ENCODE results near the gene GIPR. TPM values are rescaled to one million over a fixed set of nuclear protein-coding genes. Genes with fewer than 3 reads are reported as not detected.
"Not testable (repeated sequence)": the region's sequence is repeated elsewhere in the genome, so short reads cannot be mapped to it uniquely, and the experiment has no call there.

GIPR gene
- total and polyA plus RNA-seq, 3 donors from 2014 or later: 0.16 to 0.74 (median 0.50) TPM

- DNase-seq: peak; percentile 99
- TF ChIP-seq, protein P1, sequence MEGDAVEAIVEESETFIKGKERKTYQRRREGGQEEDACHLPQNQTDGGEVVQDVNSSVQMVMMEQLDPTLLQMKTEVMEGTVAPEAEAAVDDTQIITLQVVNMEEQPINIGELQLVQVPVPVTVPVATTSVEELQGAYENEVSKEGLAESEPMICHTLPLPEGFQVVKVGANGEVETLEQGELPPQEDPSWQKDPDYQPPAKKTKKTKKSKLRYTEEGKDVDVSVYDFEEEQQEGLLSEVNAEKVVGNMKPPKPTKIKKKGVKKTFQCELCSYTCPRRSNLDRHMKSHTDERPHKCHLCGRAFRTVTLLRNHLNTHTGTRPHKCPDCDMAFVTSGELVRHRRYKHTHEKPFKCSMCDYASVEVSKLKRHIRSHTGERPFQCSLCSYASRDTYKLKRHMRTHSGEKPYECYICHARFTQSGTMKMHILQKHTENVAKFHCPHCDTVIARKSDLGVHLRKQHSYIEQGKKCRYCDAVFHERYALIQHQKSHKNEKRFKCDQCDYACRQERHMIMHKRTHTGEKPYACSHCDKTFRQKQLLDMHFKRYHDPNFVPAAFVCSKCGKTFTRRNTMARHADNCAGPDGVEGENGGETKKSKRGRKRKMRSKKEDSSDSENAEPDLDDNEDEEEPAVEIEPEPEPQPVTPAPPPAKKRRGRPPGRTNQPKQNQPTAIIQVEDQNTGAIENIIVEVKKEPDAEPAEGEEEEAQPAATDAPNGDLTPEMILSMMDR (IDR thresholded peaks at IDR 0.05): peak in 2 of 3 experiments; percentile 31 to 39
- TF ChIP-seq POLR2A (IDR thresholded peaks at IDR 0.05): no peak
- 0% methylated on average over 22 to 51 of the region's 51 CpGs for WGBS, 2 donors
- H3K4me3 ChIP-seq: peak overlapping the region; percentile 51 to 80
- H3K4me1 ChIP-seq: peaks cover 9% of the 10 kb centered on the region
- H3K9me3 ChIP-seq: no peaks in the 10 kb centered on the region
- no peaks in the 10 kb centered on the region for H3K27me3 ChIP-seq
- no peaks in the 10 kb centered on the region for H3K36me3 ChIP-seq (ENCODE audit: low read depth, missing control alignments)
- H3K27ac ChIP-seq: peak overlapping the region; percentile 87 to 94
- intact Hi-C loops (cut with DNase I; ENCODE audit: low total_unique reads): no loop called here
Measured at GRCh38 chr19:45717131-45717982, 49.3 kb downstream of the GIPR start.

GRCh38 chr19:45717983-45718650, 50.1 kb downstream of the GIPR start:
- no peaks in the 10 kb centered on the region for H3K36me3 ChIP-seq (ENCODE audit: low read depth, missing control alignments)
- TF ChIP-seq POLR2A (IDR thresholded peaks at IDR 0.05): no peak
- TF ChIP-seq, protein P1 (IDR thresholded peaks at IDR 0.05): no peak
- H3K27me3 ChIP-seq: no peaks in the 10 kb centered on the region
- 46 to 51% methylated on average over 11 to 12 of the region's 12 CpGs for WGBS, 2 donors
- DNase-seq: peak; percentile 41
- intact Hi-C loops (cut with DNase I; ENCODE audit: low total_unique reads): no loop called here
- H3K4me3 ChIP-seq: peak overlapping the region; percentile 51 to 80
- H3K27ac ChIP-seq: peak overlapping the region; percentile 87 to 94
- peaks cover 9% of the 10 kb centered on the region for H3K4me1 ChIP-seq
- H3K9me3 ChIP-seq: no peaks in the 10 kb centered on the region

DNA sequence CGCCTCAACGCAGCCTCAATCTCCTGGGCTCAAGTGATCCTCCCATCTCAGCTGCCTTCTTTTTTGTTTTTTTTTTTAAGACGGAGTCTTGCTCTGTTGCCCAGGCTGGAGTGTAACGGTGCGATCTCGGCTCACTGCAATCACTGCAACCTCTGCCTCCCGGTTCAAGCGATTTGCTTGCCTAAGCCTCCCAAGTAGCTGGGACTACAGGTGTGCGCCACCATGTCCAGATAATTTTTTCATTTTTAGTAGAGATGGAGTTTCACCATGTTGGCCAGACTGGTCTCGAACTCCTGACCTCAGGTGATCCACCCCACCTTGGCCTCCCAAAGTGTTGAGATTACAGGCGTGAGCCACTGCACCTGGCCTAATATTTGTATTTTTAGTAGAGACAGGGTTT, 52.0 kb downstream of the GIPR start:
- H3K36me3 ChIP-seq (ENCODE audit: low read depth, missing control alignments); H3K27ac ChIP-seq; H3K4me3 ChIP-seq; H3K27me3 ChIP-seq; H3K4me1 ChIP-seq; DNase-seq; H3K9me3 ChIP-seq; intact Hi-C loops (cut with DNase I; ENCODE audit: low total_unique reads): not testable (repeated sequence)
- 95 to 98% methylated on average over 11 of the region's 11 CpGs for WGBS, 2 donors

GRCh38 chr19:45728683-45729082, 60.7 kb downstream of the GIPR start:
- H3K36me3 ChIP-seq (ENCODE audit: low read depth, missing control alignments); H3K27me3 ChIP-seq; intact Hi-C loops (cut with DNase I; ENCODE audit: low total_unique reads); H3K9me3 ChIP-seq; H3K4me3 ChIP-seq; DNase-seq: not testable (repeated sequence)
- H3K4me1 ChIP-seq: peaks cover 19% of the 10 kb centered on the region
- H3K27ac ChIP-seq: peak overlapping the region in 1 of 2 donors; percentile 78
- 93 to 94% methylated on average over 18 of the region's 18 CpGs for whole genome bisulfite sequencing, 2 donors

- intact Hi-C loops (cut with DNase I; ENCODE audit: low total_unique reads): no loop called here
- Histone ChIP-seq H3K9me3 (no peaks in the 10 kb centered on the region), H3K4me1 (peaks cover 19% of the 10 kb centered on the region), H3K4me3 (peak overlapping the region; percentile 65 to 91), H3K27me3 (no peaks in the 10 kb centered on the region), H3K36me3 (ENCODE audit: low read depth, missing control alignments) (no peaks in the 10 kb centered on the region), H3K27ac (peak overlapping the region; percentile 49 to 78)
- WGBS, 2 donors: 2 to 5% methylated on average over 10 of the region's 10 CpGs
- no peak for TF ChIP-seq POLR2A (IDR thresholded peaks at IDR 0.05)
- TF ChIP-seq, protein P1 (IDR thresholded peaks at IDR 0.05): no peak
- DNase-seq: peak; percentile 37
Measured at GRCh38 chr19:45729800-45730290, 61.8 kb downstream of the GIPR start.
